Neutrophil (primary cell): Measurements from ENCODE around the gene FAM216B.
"Not testable (repeated sequence)": the region's sequence is repeated elsewhere in the genome, so short reads cannot be mapped to it uniquely, and the experiment has no call there.

ENCODE experiments used
- H3K27ac ChIP-seq: fragments of 200-600 bp; sonication (generic); 2 replicates; pipeline ENCODE4 v1.5.1; 2016; ENCODE audit warnings: mild to moderate bottlenecking, moderate library complexity
- H3K27me3 ChIP-seq: fragments of 200-600 bp; sonication (generic); 2 replicates; pipeline ENCODE4 v1.6.0; 2016; ENCODE audit warnings: mild to moderate bottlenecking
- H3K36me3 ChIP-seq: fragments of 200-600 bp; sonication (generic); 2 replicates; pipeline ENCODE4 v1.5.1; 2017
- H3K4me1 ChIP-seq, 2 experiments: fragments of 200-600 bp in 1 of 2; sonication (generic) in 1 of 2; 1 replicate in 1 of 2; 2 replicates in 1 of 2; pipeline versions ENCODE4 v1.5.1 to v1.6.1; 2013 to 2016; ENCODE audit warnings: low read depth in 1 of 2, low read length in 1 of 2, mild to moderate bottlenecking in 1 of 2, moderate library complexity in 1 of 2; ENCODE audit not compliant: control insufficient read depth in 1 of 2, insufficient read depth in 1 of 2
- H3K4me3 ChIP-seq, 2 experiments: fragments of 200-600 bp in 1 of 2; sonication (generic) in 1 of 2; 1 replicate in 1 of 2; 2 replicates in 1 of 2; pipeline ENCODE4 v1.5.1; 2013 to 2016; ENCODE audit warnings: low read depth in 1 of 2, low read length in 1 of 2, mild to moderate bottlenecking in 1 of 2, moderate library complexity in 1 of 2
- H3K9me3 ChIP-seq: fragments of 200-600 bp; sonication (generic); 2 replicates; pipeline ENCODE4 v1.5.1; 2016
- TF ChIP-seq, protein P1 (sequence below): fragments of 200-600 bp; sonication (generic); IDR thresholded peaks from 2 replicates; pipeline ENCODE4 v1.5.1; 2016; ENCODE audit warnings: antibody characterized with exemption

The FAM216B gene

DNA sequence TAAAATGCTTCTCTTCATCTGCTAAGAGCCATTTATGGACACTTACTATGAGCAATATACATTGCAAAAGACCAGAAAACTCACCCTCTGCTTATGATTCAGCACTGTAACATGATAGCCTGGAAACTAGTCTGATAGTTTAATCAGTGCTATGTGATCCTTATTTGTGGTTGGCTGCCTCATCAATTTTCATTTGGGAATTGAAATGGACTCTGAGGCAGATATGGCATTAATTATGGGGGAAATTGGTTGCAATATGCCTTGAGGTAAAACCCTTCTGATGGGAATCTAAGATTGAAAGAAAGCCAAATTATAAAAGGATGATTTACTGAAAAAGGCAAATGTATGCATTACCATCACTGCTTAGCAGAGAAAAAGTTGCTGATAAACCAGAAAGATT lies 33.5 kb downstream of the FAM216B start:
- TF ChIP-seq, protein P1, sequence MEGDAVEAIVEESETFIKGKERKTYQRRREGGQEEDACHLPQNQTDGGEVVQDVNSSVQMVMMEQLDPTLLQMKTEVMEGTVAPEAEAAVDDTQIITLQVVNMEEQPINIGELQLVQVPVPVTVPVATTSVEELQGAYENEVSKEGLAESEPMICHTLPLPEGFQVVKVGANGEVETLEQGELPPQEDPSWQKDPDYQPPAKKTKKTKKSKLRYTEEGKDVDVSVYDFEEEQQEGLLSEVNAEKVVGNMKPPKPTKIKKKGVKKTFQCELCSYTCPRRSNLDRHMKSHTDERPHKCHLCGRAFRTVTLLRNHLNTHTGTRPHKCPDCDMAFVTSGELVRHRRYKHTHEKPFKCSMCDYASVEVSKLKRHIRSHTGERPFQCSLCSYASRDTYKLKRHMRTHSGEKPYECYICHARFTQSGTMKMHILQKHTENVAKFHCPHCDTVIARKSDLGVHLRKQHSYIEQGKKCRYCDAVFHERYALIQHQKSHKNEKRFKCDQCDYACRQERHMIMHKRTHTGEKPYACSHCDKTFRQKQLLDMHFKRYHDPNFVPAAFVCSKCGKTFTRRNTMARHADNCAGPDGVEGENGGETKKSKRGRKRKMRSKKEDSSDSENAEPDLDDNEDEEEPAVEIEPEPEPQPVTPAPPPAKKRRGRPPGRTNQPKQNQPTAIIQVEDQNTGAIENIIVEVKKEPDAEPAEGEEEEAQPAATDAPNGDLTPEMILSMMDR: no peak

DNA sequence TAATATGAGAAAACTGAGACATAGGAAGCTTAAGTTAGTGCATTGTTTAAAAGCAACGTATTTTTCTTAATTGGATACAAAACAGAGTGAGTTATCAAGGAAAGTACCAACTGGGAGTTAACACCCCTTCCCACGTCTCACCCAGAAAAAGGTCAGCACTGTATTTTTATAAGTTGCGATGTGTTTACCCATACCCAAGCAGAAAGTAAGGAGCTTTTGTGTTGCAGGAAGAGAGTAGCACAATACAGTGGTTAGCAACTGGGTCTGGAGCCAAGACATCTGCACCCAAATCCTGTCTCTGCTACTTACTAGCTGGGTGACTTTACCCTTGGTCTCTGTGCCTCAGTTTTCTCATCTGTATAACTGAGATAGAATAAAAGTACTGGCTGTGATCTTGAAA lies 34.3 kb downstream of the FAM216B start:
- Histone ChIP-seq H3K36me3 (no peaks in the 10 kb centered on the region), H3K9me3 (no peaks in the 10 kb centered on the region), H3K4me1 (no peaks in the 10 kb centered on the region), H3K27me3 (no peaks in the 10 kb centered on the region), H3K27ac (no peak overlapping the region), H3K4me3 (no peak overlapping the region)
- TF ChIP-seq, protein P1: no peak

More for the DNA sequence above, 33.5 kb downstream of the FAM216B start:
- Histone ChIP-seq H3K27ac (no peak overlapping the region), H3K36me3 (no peaks in the 10 kb centered on the region), H3K4me1 (no peaks in the 10 kb centered on the region), H3K27me3 (no peaks in the 10 kb centered on the region), H3K9me3 (no peaks in the 10 kb centered on the region), H3K4me3 (no peak overlapping the region)

DNA sequence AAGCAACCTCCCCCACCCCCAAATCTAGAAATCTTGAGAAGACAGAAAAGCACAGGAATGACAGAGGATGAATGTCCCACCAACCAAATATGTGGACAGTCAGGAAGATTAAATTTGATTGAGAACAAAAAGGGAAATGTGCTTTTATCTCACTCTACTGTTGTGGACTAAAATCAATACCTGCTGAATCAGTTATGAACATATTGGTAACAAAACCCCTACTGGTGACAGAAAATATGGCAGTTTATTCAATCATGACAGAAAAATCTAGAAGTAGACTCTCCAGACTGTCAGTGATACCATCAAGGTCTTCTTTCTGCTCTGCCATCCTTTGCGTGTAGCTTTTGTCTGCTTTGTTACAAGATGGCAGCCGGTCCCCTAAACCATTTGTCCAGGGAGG lies 35.2 kb downstream of the FAM216B start:
- Histone ChIP-seq H3K36me3 (no peaks in the 10 kb centered on the region), H3K4me1 (no peaks in the 10 kb centered on the region), H3K9me3 (no peaks in the 10 kb centered on the region), H3K27ac (no peak overlapping the region), H3K4me3 (no peak overlapping the region), H3K27me3 (no peaks in the 10 kb centered on the region)
- TF ChIP-seq, protein P1: no peak

DNA sequence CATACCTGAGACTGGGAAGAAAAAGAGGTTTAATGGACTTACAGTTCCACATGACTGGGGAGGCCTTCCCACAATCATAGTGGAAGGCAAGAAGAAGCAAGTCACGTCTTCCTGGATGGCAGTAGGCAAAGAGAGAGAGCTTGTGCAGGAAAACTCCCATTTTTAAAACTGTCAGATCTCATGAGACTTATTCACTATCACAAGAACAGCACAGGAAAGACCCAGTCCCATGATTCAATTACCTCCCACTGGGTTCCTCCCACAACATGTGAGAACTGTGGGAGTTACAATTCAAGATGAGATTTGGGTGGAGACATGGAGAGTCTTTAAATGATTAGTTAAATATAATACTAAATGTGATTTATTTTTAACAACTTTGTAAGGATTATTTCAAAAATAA lies 38.3 kb downstream of the FAM216B start:
- not testable (repeated sequence) for H3K27ac ChIP-seq, H3K36me3 ChIP-seq, H3K4me1 ChIP-seq

DNA sequence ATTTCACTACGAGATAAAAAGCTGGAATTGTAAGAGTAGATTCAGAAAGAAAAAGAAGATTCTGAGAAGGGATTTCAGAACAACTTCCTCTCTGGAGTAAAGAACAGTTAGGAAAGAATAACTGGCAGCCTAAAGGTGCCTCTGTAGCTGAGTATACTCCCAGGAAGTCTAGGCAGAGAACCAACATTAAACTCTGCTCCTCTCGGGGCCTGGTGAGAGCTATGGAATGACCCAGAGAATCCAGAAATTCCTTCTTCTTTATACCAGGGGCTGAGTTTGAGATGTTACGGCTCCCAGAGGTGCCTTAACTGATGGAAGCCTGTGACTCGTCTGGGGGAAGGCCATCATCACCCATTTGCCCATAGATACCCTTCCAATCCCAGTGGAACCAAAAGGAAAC lies 39.1 kb downstream of the FAM216B start:
- Histone ChIP-seq H3K27me3 (no peaks in the 10 kb centered on the region), H3K27ac (no peak overlapping the region), H3K4me1 (no peaks in the 10 kb centered on the region), H3K36me3 (no peaks in the 10 kb centered on the region), H3K4me3 (no peak overlapping the region), H3K9me3 (no peaks in the 10 kb centered on the region)
- TF ChIP-seq, protein P1: no peak

More for the DNA sequence above, 38.3 kb downstream of the FAM216B start:
- H3K27me3 ChIP-seq, H3K4me3 ChIP-seq, H3K9me3 ChIP-seq: not testable (repeated sequence)

DNA sequence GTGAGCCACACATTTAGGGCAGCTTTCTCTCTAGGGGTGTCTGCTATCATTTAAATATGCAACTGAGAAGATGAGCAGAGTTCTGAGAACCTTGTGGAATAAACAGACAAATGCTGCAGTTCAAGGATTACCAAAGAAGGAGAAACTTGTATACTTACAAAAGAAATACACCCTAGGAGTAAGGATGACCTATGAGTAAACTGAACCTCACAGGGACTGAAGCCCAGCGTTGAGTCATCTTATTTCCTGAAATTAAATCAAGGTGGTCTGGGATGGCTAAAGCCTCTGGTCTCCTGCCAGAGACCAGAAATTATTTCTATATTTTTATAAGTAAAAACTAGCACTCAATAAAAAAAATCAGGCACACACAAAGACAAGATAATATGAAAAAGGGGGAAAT lies 40.1 kb downstream of the FAM216B start:
- H3K4me3 ChIP-seq: no peak overlapping the region
- H3K4me1 ChIP-seq: no peaks in the 10 kb centered on the region
- H3K27me3 ChIP-seq: no peaks in the 10 kb centered on the region
- no peaks in the 10 kb centered on the region for H3K36me3 ChIP-seq
- no peaks in the 10 kb centered on the region for H3K9me3 ChIP-seq
- no peak overlapping the region for H3K27ac ChIP-seq
- TF ChIP-seq, protein P1: no peak
